HepG2 (cell line): ENCODE data around the gene PAQR3. TPM values are rescaled to one million over a fixed set of nuclear protein-coding genes. Genes with fewer than 3 reads are reported as not detected.

ENCODE experiments used
- GATA4 ChIP-seq: sonication (generic); IDR thresholded peaks from 2 replicates; pipeline ENCODE4 v1.6.1; 2016; ENCODE audit warnings: antibody characterized with exemption, low read depth, borderline replicate concordance
- HES4 ChIP-seq: sonication (generic); formaldehyde crosslinking; IDR thresholded peaks from 2 replicates; pipeline ENCODE4 v1.9.0; 2021; ENCODE audit warnings: mild to moderate bottlenecking, missing genetic modification reagents, borderline replicate concordance
- JUNB ChIP-seq: sonication (generic); formaldehyde crosslinking; IDR thresholded peaks from 2 replicates; pipeline ENCODE4 v1.8.0; 2022; ENCODE audit warnings: missing genetic modification reagents, mild to moderate bottlenecking, borderline replicate concordance
- MXD4 ChIP-seq: IDR thresholded peaks from 2 replicates; pipeline ENCODE4 v1.6.1; 2016; ENCODE audit warnings: mild to moderate bottlenecking, missing biosample characterization, missing genetic modification reagents
- NFE2L2 ChIP-seq: fragments of 150-350 bp; IDR thresholded peaks from 2 replicates; pipeline ENCODE4 v1.6.1; 2014; ENCODE audit warnings: low read length
- POLR2AphosphoS2 ChIP-seq: IDR thresholded peaks from 2 replicates; pipeline ENCODE4 v1.6.1; 2011; ENCODE audit warnings: low read depth, low read length, improper control_type of control experiment
- SOX13 ChIP-seq, 3 experiments: fragments of 450-650 bp in 1 of 3; sonication (generic) in 1 of 3; formaldehyde crosslinking in 1 of 3; IDR thresholded peaks in 2 of 3; conservative IDR thresholded peaks in 1 of 3; 2 replicates each; pipeline versions ENCODE4 v1.5.0 to v1.6.1; 2016 to 2020; ENCODE audit warnings: antibody characterized with exemption in 1 of 3, mild to moderate bottlenecking in 1 of 3, missing compliant biosample characterization in 1 of 3, missing genetic modification reagents in 1 of 3, moderate library complexity in 1 of 3
- THAP9 ChIP-seq: sonication (generic); formaldehyde crosslinking; IDR thresholded peaks from 2 replicates; pipeline ENCODE4; 2020; ENCODE audit warnings: missing genetic modification reagents, mild to moderate bottlenecking, borderline replicate concordance
- ZNF24 ChIP-seq: fragments of 450-650 bp; IDR thresholded peaks from 2 replicates; pipeline ENCODE4 v1.6.1; 2017; ENCODE audit warnings: antibody characterized with exemption, mild to moderate bottlenecking
- ZNF431 ChIP-seq: sonication (generic); formaldehyde crosslinking; IDR thresholded peaks from 2 replicates; pipeline ENCODE4 v1.9.0; 2022; ENCODE audit warnings: missing genetic modification reagents, low read depth, mild to moderate bottlenecking, borderline replicate concordance
- ZNF556 ChIP-seq: sonication (generic); formaldehyde crosslinking; IDR thresholded peaks from 2 replicates; pipeline ENCODE4 v1.4.0; 2020; ENCODE audit warnings: mild to moderate bottlenecking, missing genetic modification reagents, borderline replicate concordance
- ZNF646 ChIP-seq: sonication (generic); formaldehyde crosslinking; IDR thresholded peaks from 2 replicates; pipeline ENCODE4 v1.9.0; 2021; ENCODE audit warnings: mild to moderate bottlenecking, missing genetic modification reagents
- ZNF724P ChIP-seq: sonication (generic); formaldehyde crosslinking; IDR thresholded peaks from 2 replicates; pipeline ENCODE4 v1.8.0; 2022; ENCODE audit warnings: missing genetic modification reagents, borderline replicate concordance
- ZNF747 ChIP-seq: sonication (generic); formaldehyde crosslinking; IDR thresholded peaks from 2 replicates; pipeline ENCODE4 v1.8.1; 2023; ENCODE audit warnings: missing genetic modification reagents, mild to moderate bottlenecking, borderline replicate concordance
- ZNF850 ChIP-seq: sonication (generic); formaldehyde crosslinking; conservative IDR thresholded peaks from 2 replicates; pipeline ENCODE4 v1.9.0; 2021; ENCODE audit warnings: mild to moderate bottlenecking, missing genetic modification reagents
- polyA plus RNA-seq, 8 experiments: library from polyadenylated mRNA; depleted of rRNA in 3 of 8; stranded (reverse) in 7 of 8; unstranded in 1 of 8; fragments of >200 nt; fragmentation: Illumina TruSeq in 4 of 8; extraction: Trizol in 4 of 8; gene quantifications; 2 replicates each; pipeline versions ENCODE4 v1.2.1 to v1.2.3, GENCODE V29; 2011 to 2016; ENCODE audit warnings: low read depth in 4 of 8, missing spikeins in 1 of 8, mixed read lengths in 1 of 8; ENCODE audit not compliant: insufficient read depth in 1 of 8
- total RNA-seq, 5 experiments: library from RNA; depleted of rRNA; stranded (reverse); fragments of >200 nt; fragmentation: Illumina TruSeq; extraction: Trizol; gene quantifications; 2 replicates each; pipeline ENCODE4 v1.2.3, GENCODE V29; 2016; ENCODE audit warnings: low read depth in 1 of 5
- TF ChIP-seq, protein P1 (sequence below): sonication (generic); formaldehyde crosslinking; IDR thresholded peaks from 2 replicates; pipeline ENCODE4 v1.9.0; 2021; ENCODE audit warnings: missing genetic modification reagents, borderline replicate concordance
- TF ChIP-seq, protein P2 (sequence below): fragments of 450-650 bp; IDR thresholded peaks from 2 replicates; pipeline ENCODE4 v1.6.1; 2017

Gene PAQR3
- total and polyA plus RNA-seq, 2 of the 13 experiments (the other 11 are each of a cell fraction or from before 2014, with no cell fraction given), result 9.9 to 13.6 TPM

DNA sequence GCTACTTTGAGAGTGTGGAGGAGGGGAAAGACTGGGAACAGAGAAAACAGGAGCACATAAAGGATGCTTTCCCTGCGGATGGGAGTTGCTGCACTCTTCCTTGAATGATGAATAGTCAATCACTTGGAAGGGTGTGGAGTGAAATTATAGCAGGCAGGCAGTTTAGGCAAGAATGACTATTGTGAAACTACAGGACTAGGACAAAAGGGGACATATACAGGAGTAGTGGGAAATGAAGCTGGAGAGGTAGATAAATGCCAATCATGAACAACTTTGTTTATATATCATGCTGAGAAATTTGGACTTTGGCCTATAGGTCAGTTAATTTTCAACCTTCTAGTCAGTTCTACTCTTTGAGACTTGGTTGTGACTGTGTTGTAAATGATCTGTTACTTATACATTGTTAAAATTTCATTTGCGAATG lies 76.9 kb downstream of the PAQR3 start (continued):
- peak; percentile 81 for TF ChIP-seq SOX13 (IDR thresholded peaks at IDR 0.05)
- TF ChIP-seq SOX13 (CRISPR knock-in tag; conservative IDR thresholded peaks at IDR 0.05 in 1 of 2, IDR thresholded peaks at IDR 0.05 in 1 of 2), result peak in 1 of 2 experiments; percentile 93; a peak in 2 of 4 replicates
- no peak for TF ChIP-seq POLR2AphosphoS2
- TF ChIP-seq HES4, result no peak
- TF ChIP-seq, protein P1, sequence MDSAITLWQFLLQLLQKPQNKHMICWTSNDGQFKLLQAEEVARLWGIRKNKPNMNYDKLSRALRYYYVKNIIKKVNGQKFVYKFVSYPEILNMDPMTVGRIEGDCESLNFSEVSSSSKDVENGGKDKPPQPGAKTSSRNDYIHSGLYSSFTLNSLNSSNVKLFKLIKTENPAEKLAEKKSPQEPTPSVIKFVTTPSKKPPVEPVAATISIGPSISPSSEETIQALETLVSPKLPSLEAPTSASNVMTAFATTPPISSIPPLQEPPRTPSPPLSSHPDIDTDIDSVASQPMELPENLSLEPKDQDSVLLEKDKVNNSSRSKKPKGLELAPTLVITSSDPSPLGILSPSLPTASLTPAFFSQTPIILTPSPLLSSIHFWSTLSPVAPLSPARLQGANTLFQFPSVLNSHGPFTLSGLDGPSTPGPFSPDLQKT (CRISPR knock-in tag), result no peak
- 0 out of 2 replicates have a peak, but pooled peaks have one; percentile 27 for TF ChIP-seq MXD4 (CRISPR knock-in tag)
- TF ChIP-seq ZNF556 (CRISPR knock-in tag), result no peak
- TF ChIP-seq THAP9 (CRISPR knock-in tag), result no peak
- no peak for TF ChIP-seq ZNF850 (CRISPR knock-in tag)
- TF ChIP-seq, protein P2, sequence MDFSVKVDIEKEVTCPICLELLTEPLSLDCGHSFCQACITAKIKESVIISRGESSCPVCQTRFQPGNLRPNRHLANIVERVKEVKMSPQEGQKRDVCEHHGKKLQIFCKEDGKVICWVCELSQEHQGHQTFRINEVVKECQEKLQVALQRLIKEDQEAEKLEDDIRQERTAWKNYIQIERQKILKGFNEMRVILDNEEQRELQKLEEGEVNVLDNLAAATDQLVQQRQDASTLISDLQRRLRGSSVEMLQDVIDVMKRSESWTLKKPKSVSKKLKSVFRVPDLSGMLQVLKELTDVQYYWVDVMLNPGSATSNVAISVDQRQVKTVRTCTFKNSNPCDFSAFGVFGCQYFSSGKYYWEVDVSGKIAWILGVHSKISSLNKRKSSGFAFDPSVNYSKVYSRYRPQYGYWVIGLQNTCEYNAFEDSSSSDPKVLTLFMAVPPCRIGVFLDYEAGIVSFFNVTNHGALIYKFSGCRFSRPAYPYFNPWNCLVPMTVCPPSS, result no peak
- no peak for TF ChIP-seq ZNF747 (CRISPR knock-in tag)
- TF ChIP-seq ZNF431, result no peak
- TF ChIP-seq GATA4, result no peak
- TF ChIP-seq ZNF24, result peak; percentile 71; the same call in 1 of the 2 replicates
- TF ChIP-seq JUNB, result no peak
- no peak for TF ChIP-seq NFE2L2
- TF ChIP-seq ZNF646 (CRISPR knock-in tag), result no peak
- TF ChIP-seq ZNF724P, result no peak
